Activated CD8-positive, alpha-beta memory T cell treated with anti-CD3 and anti-CD28 coated beads, Interleukin-2, amount 50 U/mL, for 24 hours (primary cell): Measurements from ENCODE around the gene LRRC37A2.
A peak's percentile ranks its signal among the peaks of the same experiment; 100 is the strongest.
"Not testable (repeated sequence)": the region's sequence is repeated elsewhere in the genome, so short reads cannot be mapped to it uniquely, and the experiment has no call there.

Source experiments
- DNase-seq: peaks from one replicate; pipeline ENCODE4 v3.0.0-alpha.2; 2020; ENCODE audit errors: extremely low read depth

LRRC37A2 gene

DNA sequence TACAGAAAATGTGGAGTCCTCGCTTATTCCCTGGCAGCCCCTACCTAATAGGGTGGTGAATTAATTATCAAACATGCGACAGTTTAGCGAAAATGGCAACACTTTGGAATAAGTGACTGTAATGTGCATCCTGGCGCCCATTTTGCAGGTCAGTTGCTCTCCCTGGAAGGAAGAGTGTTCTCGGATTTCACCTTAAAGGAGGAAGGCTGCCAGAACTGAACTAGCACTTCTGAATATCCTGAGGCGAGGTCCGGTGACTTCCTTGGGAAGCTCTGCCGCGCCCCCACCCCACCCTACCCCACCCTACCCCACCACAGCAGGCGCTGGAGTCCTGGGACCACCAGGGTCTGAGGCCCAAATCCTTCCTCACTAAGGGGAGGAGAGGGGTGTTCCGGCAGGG lies at the start of gene LRRC37A2:
Gene LRRC37A2, plus strand, starts transcription at position 301 of the 400 bp plus-strand sequence. CDS start 245 bp downstream, outside the sequence.
- DNase-seq = not testable (repeated sequence)

DNA sequence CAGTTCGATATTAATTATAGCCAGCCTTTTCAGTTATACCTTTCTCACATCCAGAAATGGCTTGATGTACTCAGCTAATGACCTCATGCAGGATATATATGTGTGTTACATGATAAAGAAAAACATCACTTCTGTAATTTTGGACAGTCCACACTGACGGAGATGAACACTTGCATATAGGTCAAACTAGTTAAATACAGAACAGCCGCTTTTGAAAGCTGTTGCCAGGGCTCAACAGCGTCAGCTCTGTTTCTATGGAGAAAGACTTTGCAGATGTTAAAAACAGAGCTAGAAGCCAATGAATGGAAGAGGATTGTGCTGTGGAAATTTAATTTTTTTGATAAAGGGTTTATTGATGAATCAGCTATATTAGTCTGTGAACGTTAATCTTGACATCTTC lies 44.6 kb upstream of the LRRC37A2 start:
- not testable (repeated sequence) for DNase-seq

DNA sequence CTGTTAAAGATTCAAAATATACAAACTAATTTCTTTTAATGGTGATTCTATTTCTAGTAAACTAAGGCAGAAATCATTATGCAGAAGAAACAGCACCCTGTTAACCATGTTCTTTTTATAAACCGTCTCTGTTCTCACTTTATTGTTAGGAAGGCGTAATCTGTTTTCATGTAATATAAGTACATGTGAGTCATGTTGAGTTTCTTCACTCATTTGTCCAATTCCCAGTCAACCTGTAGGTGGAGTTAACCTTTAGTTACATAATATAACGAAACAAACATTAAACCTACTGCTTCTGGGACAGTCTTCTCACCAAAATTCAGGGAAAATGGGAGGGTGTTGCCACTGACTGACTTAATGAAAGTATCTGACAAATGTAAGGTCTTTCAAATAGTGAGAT lies 37.8 kb upstream of the LRRC37A2 start:
- not testable (repeated sequence) for DNase-seq

DNA sequence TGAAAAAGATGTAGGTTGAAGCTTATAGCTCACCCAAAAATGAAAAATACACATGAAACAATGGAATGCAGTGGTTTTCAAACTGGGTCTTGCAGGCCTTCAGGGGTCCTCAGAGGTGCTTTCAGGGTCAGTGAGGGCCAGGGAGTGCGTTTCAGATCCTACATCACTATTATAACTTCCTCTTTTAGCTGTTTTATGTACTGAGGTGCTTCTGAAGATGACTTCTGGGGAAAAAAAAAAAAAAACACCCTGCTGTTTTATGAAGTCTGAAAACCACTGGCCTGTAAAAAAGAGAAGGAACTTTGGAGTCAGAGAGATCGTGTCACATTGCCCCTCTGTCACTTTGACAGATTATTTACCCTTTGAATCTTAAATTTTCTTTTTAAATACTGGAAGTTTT lies 36.7 kb upstream of the LRRC37A2 start:
- DNase-seq = not testable (repeated sequence)

DNA sequence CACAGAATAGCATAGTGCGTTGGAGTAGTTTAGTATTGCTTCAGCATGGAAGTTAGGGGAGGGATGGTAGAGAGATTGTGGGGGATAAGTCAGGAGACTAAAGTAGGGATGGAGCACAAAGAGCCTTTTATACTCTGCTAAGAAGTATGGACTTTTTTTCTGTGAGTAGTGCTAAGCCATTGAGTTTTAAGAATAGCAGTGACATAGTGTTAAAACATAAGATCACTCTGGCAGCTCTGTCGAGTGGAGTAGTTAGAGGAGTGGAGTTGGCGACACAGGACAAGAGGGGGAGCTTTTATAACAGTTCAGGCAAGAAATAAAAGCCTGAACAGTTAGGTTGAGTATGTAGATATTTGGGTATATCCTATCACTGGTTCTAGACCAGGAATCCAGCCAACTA lies 33.4 kb upstream of the LRRC37A2 start:
- not testable (repeated sequence) for DNase-seq

DNA sequence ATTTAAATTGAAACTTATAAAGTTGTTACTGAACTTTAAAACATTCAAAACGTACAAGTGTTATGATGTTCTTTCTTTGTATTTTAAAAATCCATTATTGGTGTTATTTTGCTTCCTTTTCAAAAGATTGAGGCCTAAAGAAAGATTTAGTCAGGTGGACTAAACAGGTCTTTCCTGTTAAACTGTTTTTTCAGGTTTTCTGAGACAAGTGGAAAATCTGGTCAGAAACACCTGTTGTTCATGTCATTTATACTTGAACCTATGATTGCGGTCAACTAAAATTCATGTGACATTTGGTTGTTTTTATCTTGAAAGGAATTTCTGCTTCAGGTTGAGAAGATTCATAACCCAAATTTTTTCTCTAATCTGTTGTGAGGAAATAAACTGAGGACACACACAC lies 31.0 kb upstream of the LRRC37A2 start:
- not testable (repeated sequence) for DNase-seq

DNA sequence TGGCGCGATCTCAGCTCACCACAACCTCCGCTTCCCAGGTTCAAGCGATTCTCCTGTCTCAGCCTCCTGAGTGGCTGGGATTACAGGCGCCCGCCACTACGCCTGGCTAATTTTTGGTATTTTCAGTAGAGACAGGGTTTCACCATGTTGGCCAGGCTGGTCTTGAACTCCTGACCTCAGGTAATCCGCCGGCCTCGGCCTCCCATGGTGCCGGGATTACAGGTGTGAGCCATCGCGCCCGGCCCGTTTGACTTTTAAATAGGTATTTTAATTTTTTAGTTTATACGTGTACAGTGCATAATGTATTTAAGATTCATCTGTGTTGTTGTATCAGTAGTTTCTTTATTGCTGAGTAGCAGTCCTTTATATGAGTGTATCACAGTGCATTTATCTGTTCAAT lies 20.2 kb upstream of the LRRC37A2 start:
- DNase-seq = not testable (repeated sequence)

DNA sequence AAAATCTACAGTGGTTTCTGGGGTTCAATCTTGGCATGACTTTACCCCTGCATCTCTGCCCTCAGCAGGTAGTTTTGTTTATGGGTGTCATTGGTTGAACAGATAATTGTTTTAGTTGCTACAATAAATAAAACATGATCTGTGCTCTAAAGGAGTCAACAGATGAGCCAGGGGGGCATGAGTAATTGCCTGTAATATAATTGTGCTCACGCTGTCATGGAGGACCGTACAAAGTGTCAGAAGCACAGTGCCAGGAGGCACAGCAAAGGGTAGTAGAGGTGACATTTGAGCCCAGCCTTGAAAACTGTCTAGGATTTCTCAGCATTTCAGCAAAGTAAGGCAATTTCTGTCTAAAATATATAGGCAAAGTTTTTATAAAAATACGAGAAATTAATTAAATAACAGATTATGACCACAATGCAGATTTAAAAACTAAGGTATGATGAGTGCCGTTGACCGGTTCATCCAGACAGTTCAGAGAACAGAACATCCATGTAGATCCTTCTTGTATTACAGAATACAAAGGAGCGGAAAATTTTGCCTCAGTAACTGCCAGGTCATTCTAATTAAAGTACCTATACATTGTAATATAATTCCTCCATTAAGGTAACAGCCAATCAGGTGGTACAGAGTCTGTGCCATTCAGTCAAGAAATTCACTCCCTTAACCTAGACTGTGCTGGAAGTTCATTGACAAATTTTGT lies 12.7 kb upstream of the LRRC37A2 start:
- DNase-seq = not testable (repeated sequence)

DNA sequence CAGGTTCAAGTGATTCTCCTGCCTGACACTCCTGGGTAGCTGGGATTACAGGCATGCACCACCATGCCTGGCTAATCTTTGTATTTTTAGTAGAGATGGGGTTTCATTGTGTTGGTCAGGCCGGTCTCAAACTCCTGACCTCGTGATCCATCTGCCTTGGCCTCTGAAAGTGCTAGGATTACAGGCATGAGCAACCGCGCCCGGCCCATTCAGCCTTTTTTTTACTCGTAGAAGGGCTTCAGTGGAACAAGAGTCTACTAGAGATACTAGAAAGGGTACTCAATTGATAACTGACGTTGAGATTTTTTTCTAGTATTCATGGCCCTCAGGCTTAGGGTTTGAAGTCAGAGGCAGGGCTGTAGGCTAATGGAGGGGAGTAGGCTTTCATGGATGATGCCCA lies 6.4 kb upstream of the LRRC37A2 start:
- not testable (repeated sequence) for DNase-seq

DNA sequence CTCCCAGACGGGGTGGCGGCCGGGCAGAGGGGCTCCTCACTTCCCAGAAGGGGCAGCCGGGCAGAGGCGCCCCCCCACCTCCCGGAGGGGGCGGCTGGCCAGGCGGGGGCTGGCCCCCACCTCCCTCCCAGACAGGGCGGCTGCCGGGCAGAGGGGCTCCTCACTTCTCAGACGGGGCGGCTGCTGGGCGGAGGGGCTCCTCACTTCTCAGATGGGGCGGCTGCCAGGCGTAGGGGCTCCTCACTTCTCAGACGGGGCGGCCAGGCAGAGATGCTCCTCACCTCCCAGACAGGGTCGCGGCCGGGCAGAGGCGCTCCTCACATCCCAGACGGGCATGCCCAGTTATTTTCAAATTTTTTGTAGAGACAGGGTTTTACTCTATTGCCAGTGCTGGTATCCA lies 22.4 kb downstream of the LRRC37A2 start:
- DNase-seq = not testable (repeated sequence)

DNA sequence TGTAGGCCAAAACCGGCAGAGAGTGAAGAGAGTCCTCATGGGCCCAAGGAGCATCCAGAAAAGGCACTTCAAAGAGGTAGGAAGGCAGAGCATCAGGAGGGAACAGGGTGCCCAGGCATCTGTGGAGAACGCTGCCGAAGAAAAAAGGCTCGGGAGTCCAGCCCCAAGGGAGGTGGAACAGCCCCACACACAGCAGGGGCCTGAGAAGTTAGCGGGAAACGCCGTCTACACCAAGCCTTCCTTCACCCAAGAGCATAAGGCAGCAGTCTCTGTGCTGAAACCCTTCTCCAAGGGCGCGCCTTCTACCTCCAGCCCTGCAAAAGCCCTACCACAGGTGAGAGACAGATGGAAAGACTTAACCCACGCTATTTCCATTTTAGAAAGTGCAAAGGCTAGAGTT lies 36.3 kb downstream of the LRRC37A2 start:
- DNase-seq = not testable (repeated sequence)

DNA sequence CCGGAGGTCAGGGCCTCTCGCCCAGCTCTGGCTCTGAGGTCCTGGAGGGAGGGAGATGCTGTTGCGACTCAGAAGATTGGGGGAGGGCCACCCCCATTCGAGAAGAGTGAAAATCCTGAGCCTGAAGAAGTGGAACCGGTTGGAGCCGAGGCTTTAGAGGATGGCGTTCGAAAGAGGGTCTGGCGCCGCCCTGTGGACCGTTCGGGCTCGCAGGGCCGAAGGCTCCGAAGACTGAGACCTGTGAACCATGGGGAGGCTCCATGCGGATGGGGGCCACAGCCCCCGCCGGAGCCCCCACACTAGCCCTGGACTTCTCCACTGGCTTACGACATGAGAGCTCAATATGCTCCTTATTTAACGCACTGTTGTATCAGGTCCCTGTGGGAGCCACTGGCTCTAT lies 46.9 kb downstream of the LRRC37A2 start:
- not testable (repeated sequence) for DNase-seq

DNA sequence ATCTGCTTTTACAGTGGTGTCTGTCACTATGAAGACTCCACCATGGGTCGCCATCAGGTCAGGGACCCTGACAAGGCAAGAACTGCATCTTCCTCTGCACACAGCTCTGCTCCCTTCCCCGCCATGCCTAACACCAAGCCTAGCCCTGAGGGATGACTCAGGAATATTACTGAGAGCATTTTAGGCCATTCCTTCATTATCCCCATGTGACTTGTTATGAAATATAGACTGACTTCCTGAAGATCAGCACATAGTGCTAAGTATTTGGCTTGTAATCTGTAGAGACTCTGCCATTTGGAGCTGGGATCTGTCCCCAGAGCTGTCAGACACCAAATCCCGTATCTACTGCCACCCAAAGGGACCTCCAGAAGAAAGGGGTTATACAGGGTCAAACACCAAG lies 47.8 kb downstream of the LRRC37A2 start:
- DNase-seq = not testable (repeated sequence)

DNA sequence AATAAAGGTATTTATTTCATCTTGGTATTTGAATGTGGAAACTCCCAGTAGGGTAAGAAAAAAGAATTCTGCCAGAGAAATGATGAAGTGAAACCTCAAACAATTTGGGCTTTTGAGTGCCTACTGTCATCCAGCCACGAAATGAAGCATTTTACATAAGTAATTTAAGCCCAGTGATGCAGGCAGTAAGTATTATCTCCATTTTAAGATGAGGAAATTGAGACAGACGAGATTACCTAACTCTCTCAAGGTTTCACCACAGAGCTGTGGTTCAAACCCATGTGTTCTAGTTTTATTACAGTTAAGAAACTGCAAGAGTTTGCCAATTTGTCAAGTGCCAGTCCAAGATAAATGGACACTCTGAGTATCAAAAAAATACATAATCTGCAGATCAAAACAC lies 54.0 kb downstream of the LRRC37A2 start:
- not testable (repeated sequence) for DNase-seq

DNA sequence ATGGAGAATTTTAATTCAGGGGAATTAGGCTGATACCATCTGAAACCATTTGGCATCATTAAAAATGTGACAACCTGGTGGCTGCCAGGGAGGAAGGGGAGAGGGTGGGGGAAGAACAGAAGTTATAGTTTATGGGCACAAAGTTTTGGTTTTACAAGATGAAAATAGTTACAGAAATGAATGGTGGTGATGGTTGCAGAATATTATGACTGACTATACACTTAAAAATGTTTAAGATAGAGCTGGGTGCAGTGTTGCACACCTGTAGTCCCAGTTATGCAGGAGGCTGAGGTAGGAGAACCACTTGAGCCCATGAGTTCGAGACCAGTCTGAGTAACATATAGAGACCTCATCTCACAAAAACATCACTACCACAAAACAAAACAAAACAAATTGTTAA lies 54.7 kb downstream of the LRRC37A2 start:
- not testable (repeated sequence) for DNase-seq

DNA sequence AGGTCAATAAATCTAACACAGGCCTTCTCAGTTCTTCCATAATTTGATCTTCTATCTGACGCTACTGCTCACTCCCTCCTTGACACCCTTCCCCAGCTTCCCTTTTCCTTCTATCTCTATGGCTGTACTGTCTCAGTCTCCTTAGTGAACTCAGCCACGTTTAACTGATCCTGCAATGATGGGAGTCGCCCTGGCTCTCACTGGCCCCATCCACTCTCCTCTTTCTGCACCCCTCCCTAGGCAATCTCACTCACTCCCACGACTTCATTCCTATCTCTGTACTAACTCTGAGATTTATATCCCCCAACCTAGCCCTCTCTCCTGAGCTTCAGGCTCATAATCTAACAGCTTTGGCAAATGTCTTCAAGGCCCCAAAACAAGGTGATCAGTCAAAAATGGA lies 59.5 kb downstream of the LRRC37A2 start:
- not testable (repeated sequence) for DNase-seq

DNA sequence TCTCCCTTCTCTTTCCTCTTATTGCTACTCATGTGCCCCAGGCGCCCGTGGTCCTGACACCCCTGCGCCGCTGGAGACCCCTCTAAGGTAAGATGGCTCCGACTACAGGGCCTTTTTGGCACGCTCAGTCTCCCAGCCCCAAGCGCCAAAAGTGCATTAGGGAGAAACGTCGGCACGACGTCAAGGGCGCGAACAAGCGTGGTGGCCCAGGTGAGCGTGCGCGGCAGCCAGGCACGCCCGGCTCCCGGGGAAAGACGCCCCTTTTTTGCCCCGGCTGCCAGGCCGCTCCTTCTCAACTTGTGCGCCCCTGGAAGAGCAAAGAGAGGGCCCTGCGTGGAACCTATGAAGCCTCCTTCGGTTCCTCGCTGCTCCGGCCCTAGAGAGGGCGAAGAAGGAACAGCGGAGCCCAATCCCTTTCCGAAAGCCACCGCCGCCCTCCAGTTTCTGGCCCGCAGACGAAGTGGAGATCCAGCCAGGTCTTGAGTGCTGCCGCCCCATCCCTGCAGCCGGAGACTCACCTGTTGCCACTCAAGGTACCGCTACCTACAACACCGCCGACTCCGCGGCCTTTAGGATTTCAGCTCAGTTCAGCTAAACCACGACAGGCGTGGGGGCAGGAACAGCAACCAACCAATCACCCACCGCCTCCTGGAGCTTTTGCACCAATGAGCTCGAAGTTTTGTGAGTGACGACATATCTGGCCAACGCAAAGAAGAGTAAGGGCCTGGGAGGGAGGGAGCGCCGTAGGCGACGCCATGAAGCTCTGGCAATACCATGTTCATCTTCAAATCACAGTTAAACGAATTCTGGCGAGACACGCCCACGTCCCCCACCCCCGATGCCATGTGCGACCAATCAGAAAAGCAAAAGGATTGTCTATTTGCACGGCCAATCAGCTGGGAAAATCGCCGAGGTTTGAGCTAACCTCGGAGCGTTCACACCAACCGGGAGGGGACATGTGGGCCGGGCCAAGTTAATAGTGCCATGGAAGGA lies 67.1 kb downstream of the LRRC37A2 start, which contains the start of gene ARL17A:
Gene ARL17A, minus strand, starts transcription at position 609 of the 993 bp plus-strand sequence. CDS start 3,369 bp downstream, outside the sequence.
- peak; percentile 39 for DNase-seq

DNA sequence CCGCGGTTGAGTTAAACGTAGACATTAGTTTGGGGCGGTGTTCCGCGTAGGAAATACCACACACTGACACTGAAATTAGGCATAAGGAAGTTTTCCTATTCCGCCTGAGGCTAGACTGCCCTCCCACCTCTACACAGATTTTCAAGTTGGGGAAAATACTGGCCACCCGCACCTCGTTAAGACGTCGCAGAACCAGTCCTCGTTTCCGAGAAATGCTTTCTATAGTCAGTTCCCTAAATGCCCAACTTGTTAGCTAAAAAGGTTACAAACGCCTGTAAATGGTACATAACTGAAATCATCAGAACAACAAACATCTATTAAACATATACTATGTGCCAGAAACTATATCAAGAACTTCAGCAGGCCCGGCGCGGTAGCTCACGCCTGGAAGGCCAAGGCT lies 67.8 kb downstream of the LRRC37A2 start:
- DNase-seq = not testable (repeated sequence)

DNA sequence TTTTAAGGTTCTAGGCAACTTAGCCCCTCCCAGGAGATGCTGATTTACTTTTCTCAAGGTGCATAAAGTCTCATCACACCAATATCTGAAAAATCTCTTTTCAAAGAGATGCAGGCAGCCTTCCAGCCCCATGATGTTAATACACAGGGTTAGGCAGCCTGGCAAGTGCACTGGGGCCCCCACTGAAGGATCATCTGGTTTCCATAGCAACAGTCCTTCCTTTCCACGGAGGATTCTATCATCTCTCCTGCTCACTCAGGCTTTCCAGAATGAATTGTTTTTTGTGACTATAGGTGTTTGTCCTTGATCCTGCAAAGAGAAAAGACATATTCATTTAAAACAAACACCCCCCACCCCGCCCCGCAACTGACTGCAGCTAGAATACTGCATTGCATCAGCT lies 73.2 kb downstream of the LRRC37A2 start:
- not testable (repeated sequence) for DNase-seq

DNA sequence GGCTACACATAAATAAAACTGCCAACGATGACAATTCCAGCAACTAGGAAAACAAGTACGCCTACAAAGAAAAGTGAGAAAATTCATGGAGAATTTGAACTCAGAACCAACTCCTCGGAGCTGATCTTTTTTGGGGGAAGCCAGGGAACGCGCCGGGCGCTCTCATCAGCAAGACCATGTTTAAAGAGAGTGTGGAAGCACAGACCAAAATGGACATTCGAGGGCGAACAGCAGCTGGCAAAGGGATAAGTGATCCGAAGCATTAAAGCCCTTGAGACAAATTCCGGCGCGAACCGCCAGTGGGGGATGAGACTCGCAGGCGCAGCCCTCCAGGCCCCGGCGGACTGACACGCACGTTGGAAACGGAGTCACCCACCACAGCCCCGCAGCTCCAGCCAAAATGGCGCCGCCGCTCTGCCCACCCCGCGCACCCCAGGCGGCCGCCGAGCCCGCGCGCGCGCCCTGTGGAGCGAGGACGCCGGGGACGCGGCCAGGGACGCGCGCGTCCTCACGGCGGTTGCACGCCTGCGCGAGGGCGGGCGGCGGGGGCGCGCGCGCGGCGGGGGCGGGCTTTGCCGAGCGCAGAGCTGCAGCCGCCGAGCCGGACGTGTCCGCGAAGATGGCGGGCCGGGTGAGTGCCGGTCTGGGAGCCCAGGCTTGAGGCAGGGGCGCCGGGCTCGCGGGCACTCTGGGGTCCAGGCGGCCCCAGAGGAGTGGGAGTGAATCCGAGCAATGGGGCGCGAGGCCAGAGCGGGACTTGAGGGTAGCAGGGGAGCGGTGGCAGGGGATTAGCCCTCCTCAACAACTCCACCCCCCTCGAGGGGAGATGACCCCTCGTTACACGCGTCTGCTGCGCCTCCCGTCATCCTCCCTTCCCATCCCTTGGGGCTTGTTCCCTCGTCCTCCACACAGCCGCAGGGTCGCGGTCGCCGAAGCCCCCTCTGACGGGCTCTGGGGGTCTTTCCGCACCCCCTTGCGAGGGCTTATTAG lies 78.2 kb downstream of the LRRC37A2 start, which contains the start of gene NSF:
Gene NSF, plus strand, starts transcription at position 513 of the 990 bp plus-strand sequence. Its CDS starts 107 bp downstream, at position 620.
- not testable (repeated sequence) for DNase-seq

DNA sequence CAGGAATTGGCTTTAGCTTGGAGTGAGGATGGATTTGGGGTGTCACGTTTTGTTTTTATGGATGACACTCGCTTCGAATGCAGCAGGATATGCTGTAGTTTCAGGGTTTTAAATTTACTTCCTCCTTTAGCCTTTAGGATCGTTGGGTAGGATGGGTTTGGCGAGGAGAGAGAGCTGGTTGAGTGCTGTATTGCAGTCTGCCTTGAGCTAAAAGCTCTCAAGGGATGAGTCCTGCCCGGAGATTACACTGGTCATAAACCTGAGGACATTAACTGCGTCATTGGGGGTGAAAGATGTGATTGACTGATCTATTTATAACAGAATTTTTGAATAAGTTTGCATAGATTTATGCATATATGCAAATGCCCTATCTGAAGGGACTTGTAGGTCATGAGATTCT lies 79.1 kb downstream of the LRRC37A2 start:
- not testable (repeated sequence) for DNase-seq
